Measurements from ENCODE around the gene RIMS4.

The RIMS4 gene

GRCh38 chr20:44769481-44769863 is 40.9 kb downstream of the RIMS4 start:
- no peak overlapping the region for H3K4me3 ChIP-seq (IDR thresholded peaks at IDR 0.05; ENCODE audit: insufficient read depth, low read depth, low read length)
- H3K4me1 ChIP-seq (ENCODE audit: low read depth, poor library complexity, severe bottlenecking), result no peaks in the 10 kb centered on the region
- peaks cover 97% of the 10 kb centered on the region for H3K27me3 ChIP-seq (ENCODE audit: insufficient read depth, low read depth)
- H3K79me2 ChIP-seq (ENCODE audit: insufficient read depth, low read depth), result no peaks in the 10 kb centered on the region
- no peak overlapping the region for H2AFZ ChIP-seq (ENCODE audit: low read depth)
- no peak overlapping the region for H3K4me2 ChIP-seq
- no peaks in the 10 kb centered on the region for H4K20me1 ChIP-seq (ENCODE audit: insufficient read depth)
- H3K27ac ChIP-seq, result no peak overlapping the region
- H3K36me3 ChIP-seq (ENCODE audit: insufficient read depth), result no peaks in the 10 kb centered on the region
- TF ChIP-seq CTCF (conservative IDR thresholded peaks at IDR 0.05; ENCODE audit: low read depth, low read length), result no peak
- H3K9ac ChIP-seq, result no peak overlapping the region

- Histone ChIP-seq H3K27me3 (ENCODE audit: insufficient read depth, low read depth) (peaks cover 97% of the 10 kb centered on the region), H3K9ac (no peak overlapping the region), H3K4me3 (IDR thresholded peaks at IDR 0.05; ENCODE audit: insufficient read depth, low read depth, low read length) (no peak overlapping the region), H4K20me1 (ENCODE audit: insufficient read depth) (no peaks in the 10 kb centered on the region), H3K4me1 (ENCODE audit: low read depth, poor library complexity, severe bottlenecking) (no peaks in the 10 kb centered on the region), H2AFZ (ENCODE audit: low read depth) (no peak overlapping the region), H3K36me3 (ENCODE audit: insufficient read depth) (no peaks in the 10 kb centered on the region), H3K4me2 (no peak overlapping the region), H3K79me2 (ENCODE audit: insufficient read depth, low read depth) (no peaks in the 10 kb centered on the region), H3K27ac (no peak overlapping the region)
- no peak for TF ChIP-seq CTCF (conservative IDR thresholded peaks at IDR 0.05; ENCODE audit: low read depth, low read length)
Measured at GRCh38 chr20:44768854-44769480, 41.4 kb downstream of the RIMS4 start.

GRCh38 chr20:44768256-44768655 is 42.1 kb downstream of the RIMS4 start:
- no peak overlapping the region for H2AFZ ChIP-seq (ENCODE audit: low read depth)
- H3K27ac ChIP-seq, result no peak overlapping the region
- H3K36me3 ChIP-seq (ENCODE audit: insufficient read depth), result no peaks in the 10 kb centered on the region
- H3K79me2 ChIP-seq (ENCODE audit: insufficient read depth, low read depth), result no peaks in the 10 kb centered on the region
- H3K4me3 ChIP-seq (IDR thresholded peaks at IDR 0.05; ENCODE audit: insufficient read depth, low read depth, low read length), result no peak overlapping the region
- peaks cover 92% of the 10 kb centered on the region for H3K27me3 ChIP-seq (ENCODE audit: insufficient read depth, low read depth)
- H3K9ac ChIP-seq, result no peak overlapping the region
- H3K4me1 ChIP-seq (ENCODE audit: low read depth, poor library complexity, severe bottlenecking), result no peaks in the 10 kb centered on the region
- H4K20me1 ChIP-seq (ENCODE audit: insufficient read depth), result no peaks in the 10 kb centered on the region
- no peak overlapping the region for H3K4me2 ChIP-seq
- no peak for TF ChIP-seq CTCF (conservative IDR thresholded peaks at IDR 0.05; ENCODE audit: low read depth, low read length)

GRCh38 chr20:44765701-44766347 is 44.5 kb downstream of the RIMS4 start:
- Histone ChIP-seq H3K79me2 (ENCODE audit: insufficient read depth, low read depth) (no peaks in the 10 kb centered on the region), H2AFZ (ENCODE audit: low read depth) (no peak overlapping the region), H4K20me1 (ENCODE audit: insufficient read depth) (no peaks in the 10 kb centered on the region), H3K27me3 (ENCODE audit: insufficient read depth, low read depth) (peaks cover 67% of the 10 kb centered on the region), H3K9ac (no peak overlapping the region), H3K27ac (no peak overlapping the region), H3K4me3 (IDR thresholded peaks at IDR 0.05; ENCODE audit: insufficient read depth, low read depth, low read length) (no peak overlapping the region), H3K36me3 (ENCODE audit: insufficient read depth) (no peaks in the 10 kb centered on the region), H3K4me2 (no peak overlapping the region), H3K4me1 (ENCODE audit: low read depth, poor library complexity, severe bottlenecking) (no peaks in the 10 kb centered on the region)
- TF ChIP-seq CTCF (conservative IDR thresholded peaks at IDR 0.05; ENCODE audit: low read depth, low read length), result no peak
